Fibroblast of the aortic adventitia (primary cell): ENCODE data around the gene CBARP. TPM values are rescaled to one million over a fixed set of nuclear protein-coding genes. Genes with fewer than 3 reads are reported as not detected.
"Not testable (repeated sequence)": the region's sequence is repeated elsewhere in the genome, so short reads cannot be mapped to it uniquely, and the experiment has no call there.

Source experiments
- DNase-seq: peaks from one replicate; pipeline ENCODE4 v3.0.0-alpha.2; 2010; ENCODE audit warnings: low read depth
- H3K4me3 ChIP-seq: 2 replicates; pipeline ENCODE4 v1.5.1; 2011; ENCODE audit warnings: low read depth, mild to moderate bottlenecking, control low read depth, low read length, moderate library complexity
- CTCF ChIP-seq: IDR thresholded peaks from 2 replicates; pipeline ENCODE4 v1.5.1; 2011; ENCODE audit warnings: mild to moderate bottlenecking, low read length, control low read depth, inconsistent platforms; ENCODE audit not compliant: insufficient read depth
- total RNA-seq: library from RNA; depleted of rRNA; stranded (reverse); fragments of >200 nt; gene quantifications from 2 replicates; pipeline ENCODE4 v1.2.3, GENCODE V29; 2012; ENCODE audit warnings: low replicate concordance

The CBARP gene
- total RNA-seq, 1 donor: 3.1 TPM

DNA sequence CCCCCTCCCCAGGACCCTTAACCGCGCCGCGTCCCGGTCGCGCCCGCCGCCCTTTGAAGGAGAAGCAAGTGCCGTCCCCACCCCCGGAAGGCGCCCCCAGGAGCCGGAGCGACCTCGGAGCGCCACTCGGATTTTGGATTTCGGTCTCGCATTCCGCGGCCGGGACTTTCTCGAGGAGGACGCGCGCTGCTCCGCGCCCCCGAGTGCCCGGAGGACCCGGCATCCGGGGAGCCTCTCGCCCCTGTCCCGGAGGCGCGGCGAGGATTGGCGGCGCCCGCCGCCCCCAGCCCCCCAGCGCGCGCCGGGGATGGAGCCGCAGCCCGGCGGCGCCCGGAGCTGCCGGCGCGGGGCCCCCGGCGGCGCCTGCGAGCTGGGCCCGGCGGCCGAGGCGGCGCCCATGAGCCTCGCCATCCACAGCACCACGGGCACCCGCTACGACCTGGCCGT, 12.2 kb upstream of the CBARP start:
- peak overlapping the region; percentile 86 for H3K4me3 ChIP-seq
- no peak for DNase-seq
- no peak for TF ChIP-seq CTCF

DNA sequence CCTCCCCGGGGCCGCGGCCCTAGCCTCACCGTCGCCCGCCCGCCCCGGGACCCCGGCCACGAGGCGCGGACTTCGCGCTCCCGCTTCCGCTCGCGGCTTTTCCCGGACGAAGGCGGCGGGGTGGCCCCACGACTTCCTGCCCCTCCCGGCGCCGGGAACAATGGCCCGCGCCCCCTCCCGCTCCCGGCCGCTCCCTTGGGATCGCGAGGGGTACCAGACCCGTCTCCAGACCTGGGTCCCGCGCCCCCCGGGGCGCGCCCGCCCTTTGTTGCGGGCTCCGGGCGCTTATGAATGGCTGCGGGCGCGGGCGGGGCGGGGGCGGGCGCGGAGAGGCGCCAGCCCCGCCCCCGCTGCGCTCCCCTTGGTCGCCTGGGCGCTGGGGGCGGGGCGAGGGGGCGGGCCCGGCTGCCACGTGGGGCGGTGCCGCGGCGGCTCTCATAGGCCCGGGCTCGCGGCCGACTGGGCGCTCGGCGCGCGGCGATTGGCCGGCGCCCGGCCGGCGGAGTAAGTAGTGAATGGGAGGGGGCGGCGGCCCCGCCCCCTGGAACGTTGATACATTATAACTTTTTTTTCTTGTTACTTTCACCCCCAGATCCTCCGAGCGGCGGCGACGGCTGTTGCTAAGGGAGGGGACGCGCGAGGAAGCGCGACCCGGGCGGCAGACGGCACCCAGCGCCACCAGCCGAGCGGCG, 11.6 kb upstream of the CBARP start:
- TF ChIP-seq CTCF: no peak
- DNase-seq: peak; percentile 96
- peak overlapping the region; percentile 86 for H3K4me3 ChIP-seq

- DNase-seq: no peak
- H3K4me3 ChIP-seq: peak overlapping the region; percentile 78
- peak; percentile 54 for TF ChIP-seq CTCF
Observed at GRCh38 chr19:1248786-1249297, 11.0 kb upstream of the CBARP start.

DNA sequence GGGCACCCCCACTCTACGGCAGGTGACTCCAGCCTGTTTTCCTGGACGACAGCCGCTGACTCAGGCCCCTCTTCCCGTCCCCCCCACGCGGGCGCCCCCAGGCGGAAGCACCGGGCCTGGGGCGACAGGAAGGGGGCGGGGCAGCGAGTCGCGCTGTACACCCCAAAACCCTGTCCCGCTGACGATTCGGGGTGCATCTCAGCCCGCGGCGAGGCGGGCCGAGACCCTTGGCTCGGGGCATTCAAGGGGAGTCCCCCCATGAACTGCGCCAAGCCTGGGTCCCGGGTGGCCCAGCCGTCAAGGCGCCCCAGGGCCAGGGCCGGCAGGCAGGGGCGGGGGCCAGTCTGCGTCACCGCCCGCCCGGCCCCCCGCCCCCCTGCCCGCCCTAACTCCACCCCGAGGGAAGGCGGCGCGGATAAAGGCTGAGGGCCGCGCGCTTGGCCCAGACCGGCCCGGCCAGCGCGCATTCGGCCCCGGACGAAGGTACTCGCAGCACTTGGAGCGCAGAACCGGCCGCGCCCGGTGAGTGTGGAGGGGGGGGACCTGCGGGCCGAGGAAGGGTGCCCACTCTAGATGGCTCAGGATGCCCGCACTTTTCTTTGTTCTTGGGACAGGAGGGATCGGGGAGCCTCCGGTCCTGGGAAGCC, 10.5 kb upstream of the CBARP start, which contains the start of gene MIDN:
Gene MIDN, plus strand, starts transcription at position 445 of the 647 bp plus-strand sequence. CDS start 1,714 bp downstream, outside the sequence.
- peak within 1 kb of the TSS; percentile 78 for H3K4me3 ChIP-seq
- peak; percentile 28 for TF ChIP-seq CTCF
- DNase-seq: peak; percentile 88

DNA sequence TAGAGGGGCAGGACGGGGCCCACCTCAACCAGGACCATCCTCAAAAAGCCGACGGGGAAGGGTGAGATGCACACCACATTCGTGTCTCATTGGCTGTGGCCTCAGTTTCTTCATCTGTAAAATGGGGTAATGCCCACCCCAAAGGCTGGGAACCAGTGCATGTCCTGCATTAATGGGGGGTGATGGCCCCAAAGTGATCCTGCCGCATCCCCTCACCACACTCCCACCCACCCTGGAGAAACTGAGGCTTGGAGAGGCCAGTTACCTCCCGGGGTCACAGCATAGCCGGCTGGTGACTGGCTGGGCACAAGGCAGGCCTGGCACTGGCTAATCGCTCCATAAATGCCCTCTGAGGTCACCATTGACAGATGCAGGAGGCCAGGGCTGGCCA, 9.9 kb upstream of the CBARP start:
- DNase-seq: no peak
- peak overlapping the region; percentile 60 for H3K4me3 ChIP-seq

DNA sequence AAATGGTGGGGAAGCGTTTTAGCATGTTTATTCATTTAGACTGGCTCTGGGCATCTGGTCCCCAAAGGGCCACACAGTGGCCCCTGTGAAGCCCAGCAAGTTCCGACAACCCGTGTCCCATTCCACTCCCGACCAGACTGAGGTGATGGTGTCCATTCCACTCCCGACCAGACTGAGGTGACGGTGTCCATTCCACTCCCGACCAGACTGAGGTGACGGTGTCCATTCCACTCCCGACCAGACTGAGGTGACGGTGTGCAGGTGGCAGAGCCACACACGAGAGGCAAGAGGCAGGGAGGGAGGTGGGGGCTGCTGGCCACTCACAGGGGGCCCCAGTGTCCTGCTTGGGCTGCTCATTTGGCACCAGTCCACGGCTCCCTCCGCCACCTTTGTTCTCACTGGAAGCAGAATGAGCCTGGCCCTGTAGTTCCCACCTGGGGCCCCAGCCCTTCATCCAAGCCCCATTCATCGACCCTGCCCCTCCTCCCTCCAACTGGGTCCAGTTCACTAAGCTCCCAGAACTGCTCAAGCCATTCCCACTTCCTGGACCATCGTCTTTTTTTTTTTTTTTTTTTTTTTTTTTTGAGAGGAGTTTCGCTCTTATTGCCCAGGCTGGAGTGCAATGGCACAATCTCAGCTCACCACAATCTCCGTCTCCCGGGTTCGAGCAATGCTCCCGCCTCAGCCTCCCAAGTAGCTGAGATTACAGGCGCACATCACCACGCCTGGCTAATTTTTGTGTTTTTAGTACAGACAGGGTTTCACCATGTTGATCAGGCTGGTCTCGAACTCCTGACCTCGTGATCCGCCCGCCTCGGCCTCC, 8.7 kb upstream of the CBARP start:
- H3K4me3 ChIP-seq, DNase-seq: not testable (repeated sequence)

More for the DNA sequence above, 9.9 kb upstream of the CBARP start:
- TF ChIP-seq CTCF: no peak
